GM10266 (cell line): ENCODE data around the gene LRRC43.

Experiments
- DNase-seq: peaks from one replicate; pipeline ENCODE4 v3.0.0; 2012; ENCODE audit errors: extremely low spot score
- CTCF ChIP-seq: IDR thresholded peaks from 2 replicates; pipeline ENCODE4 v1.5.1; 2012; ENCODE audit warnings: mild to moderate bottlenecking, low read depth; ENCODE audit not compliant: control insufficient read depth, insufficient read depth; ENCODE audit errors: missing control alignments

LRRC43 gene

GRCh38 chr12:122145505-122146330 lies 37.2 kb upstream of the LRRC43 start:
- no peak for TF ChIP-seq CTCF
- no peak for DNase-seq

- no peak for TF ChIP-seq CTCF
- DNase-seq = no peak
These were observed 35.2 kb upstream of the LRRC43 start for GRCh38 chr12:122147514-122148290.

- no peak for DNase-seq
- TF ChIP-seq CTCF = no peak
These were observed 34.3 kb upstream of the LRRC43 start for GRCh38 chr12:122148657-122149056.

- no peak for DNase-seq
- no peak for TF ChIP-seq CTCF
These were observed 32.7 kb upstream of the LRRC43 start for GRCh38 chr12:122150127-122150681.

GRCh38 chr12:122152754-122153153 lies 30.2 kb upstream of the LRRC43 start:
- TF ChIP-seq CTCF = no peak
- DNase-seq = no peak

- TF ChIP-seq CTCF = no peak
- no peak for DNase-seq
These were observed 27.2 kb upstream of the LRRC43 start for GRCh38 chr12:122155705-122156104.
